BE2C (cell line): ENCODE results near the gene STARD13.
"Not testable (repeated sequence)": the region's sequence is repeated elsewhere in the genome, so short reads cannot be mapped to it uniquely, and the experiment has no call there.

Experiments
- DNase-seq: peaks from one replicate; pipeline ENCODE4 v3.0.0-alpha.2; 2020
- H3K27me3 ChIP-seq: fragments of 250-450 bp; sonication (Bioruptor Pico); 2 replicates; pipeline ENCODE4 v1.5.1; 2020; ENCODE audit warnings: mild to moderate bottlenecking
- H3K36me3 ChIP-seq: fragments of 250-450 bp; sonication (Bioruptor Pico); 2 replicates; pipeline ENCODE4 v1.5.1; 2020; ENCODE audit warnings: mild to moderate bottlenecking
- H3K4me1 ChIP-seq: fragments of 250-450 bp; sonication (Bioruptor Pico); 2 replicates; pipeline ENCODE4 v1.5.1; 2020
- H3K4me3 ChIP-seq: 2 replicates; pipeline ENCODE4 v1.5.1; 2011; ENCODE audit warnings: low read depth, low read length
- H3K9me3 ChIP-seq: fragments of 250-450 bp; sonication (Bioruptor Pico); 2 replicates; pipeline ENCODE4 v1.5.1; 2020
- TF ChIP-seq, protein P1 (sequence below): IDR thresholded peaks from 2 replicates; pipeline ENCODE4 v1.5.1; 2012; ENCODE audit warnings: mild to moderate bottlenecking, low read depth, low read length

STARD13 gene

DNA sequence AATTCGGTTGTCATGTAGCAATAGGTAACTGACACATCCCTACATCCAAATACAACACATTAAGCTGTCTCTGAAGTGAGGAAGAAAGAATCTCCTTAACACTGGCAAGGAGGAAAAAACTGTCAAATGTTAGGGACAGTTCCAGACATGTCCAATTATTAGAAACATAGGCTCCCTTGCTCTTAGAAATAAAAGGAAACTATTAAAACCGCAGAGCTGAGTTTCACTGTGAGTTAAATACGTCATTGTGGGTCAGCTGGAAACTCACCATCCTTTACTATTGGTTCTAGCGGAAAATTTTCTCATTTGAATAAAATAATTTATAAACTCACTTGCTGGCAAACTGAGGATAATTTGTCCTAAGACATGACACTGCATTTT lies 40.7 kb downstream of the STARD13 start:
- Histone ChIP-seq H3K4me1 (peaks cover 12% of the 10 kb centered on the region), H3K9me3 (no peaks in the 10 kb centered on the region), H3K36me3 (no peaks in the 10 kb centered on the region), H3K27me3 (no peaks in the 10 kb centered on the region), H3K4me3 (no peak overlapping the region)
- no peak for DNase-seq
- TF ChIP-seq, protein P1, sequence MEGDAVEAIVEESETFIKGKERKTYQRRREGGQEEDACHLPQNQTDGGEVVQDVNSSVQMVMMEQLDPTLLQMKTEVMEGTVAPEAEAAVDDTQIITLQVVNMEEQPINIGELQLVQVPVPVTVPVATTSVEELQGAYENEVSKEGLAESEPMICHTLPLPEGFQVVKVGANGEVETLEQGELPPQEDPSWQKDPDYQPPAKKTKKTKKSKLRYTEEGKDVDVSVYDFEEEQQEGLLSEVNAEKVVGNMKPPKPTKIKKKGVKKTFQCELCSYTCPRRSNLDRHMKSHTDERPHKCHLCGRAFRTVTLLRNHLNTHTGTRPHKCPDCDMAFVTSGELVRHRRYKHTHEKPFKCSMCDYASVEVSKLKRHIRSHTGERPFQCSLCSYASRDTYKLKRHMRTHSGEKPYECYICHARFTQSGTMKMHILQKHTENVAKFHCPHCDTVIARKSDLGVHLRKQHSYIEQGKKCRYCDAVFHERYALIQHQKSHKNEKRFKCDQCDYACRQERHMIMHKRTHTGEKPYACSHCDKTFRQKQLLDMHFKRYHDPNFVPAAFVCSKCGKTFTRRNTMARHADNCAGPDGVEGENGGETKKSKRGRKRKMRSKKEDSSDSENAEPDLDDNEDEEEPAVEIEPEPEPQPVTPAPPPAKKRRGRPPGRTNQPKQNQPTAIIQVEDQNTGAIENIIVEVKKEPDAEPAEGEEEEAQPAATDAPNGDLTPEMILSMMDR, result no peak

DNA sequence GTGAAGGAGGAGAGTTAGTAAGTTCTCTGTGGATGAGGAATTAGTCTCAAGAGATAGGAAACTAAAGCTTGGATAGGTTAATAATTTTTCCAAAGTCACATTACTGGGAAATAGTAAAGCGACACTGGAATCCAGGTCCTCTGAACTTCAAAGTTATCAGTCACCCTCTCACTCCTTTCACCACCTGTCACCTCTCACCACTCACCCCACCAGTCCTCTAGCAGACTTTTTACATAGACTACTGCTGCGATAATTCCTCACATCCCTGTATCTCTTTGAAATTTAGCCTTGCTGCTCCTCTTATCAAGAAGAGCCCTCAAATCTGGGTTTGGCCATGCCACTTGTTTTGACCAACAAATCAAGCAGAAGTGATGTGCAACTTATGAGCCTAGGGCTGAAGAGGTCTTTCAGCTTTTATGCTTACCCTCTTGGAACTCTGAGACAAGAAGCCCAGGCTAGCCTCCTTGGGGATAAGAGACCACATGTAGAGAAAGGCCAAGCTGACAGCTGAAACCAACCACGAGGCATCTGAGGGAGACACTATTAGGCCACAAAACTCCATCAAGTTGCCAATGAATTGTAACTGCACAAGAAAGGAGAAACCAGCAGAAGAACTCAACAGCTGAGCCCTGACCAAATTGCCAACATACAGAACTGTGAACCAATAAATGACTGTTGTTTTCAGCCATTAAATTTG lies 41.2 kb downstream of the STARD13 start:
- TF ChIP-seq, protein P1, result no peak
- Histone ChIP-seq H3K9me3 (no peaks in the 10 kb centered on the region), H3K4me3 (no peak overlapping the region)

DNA sequence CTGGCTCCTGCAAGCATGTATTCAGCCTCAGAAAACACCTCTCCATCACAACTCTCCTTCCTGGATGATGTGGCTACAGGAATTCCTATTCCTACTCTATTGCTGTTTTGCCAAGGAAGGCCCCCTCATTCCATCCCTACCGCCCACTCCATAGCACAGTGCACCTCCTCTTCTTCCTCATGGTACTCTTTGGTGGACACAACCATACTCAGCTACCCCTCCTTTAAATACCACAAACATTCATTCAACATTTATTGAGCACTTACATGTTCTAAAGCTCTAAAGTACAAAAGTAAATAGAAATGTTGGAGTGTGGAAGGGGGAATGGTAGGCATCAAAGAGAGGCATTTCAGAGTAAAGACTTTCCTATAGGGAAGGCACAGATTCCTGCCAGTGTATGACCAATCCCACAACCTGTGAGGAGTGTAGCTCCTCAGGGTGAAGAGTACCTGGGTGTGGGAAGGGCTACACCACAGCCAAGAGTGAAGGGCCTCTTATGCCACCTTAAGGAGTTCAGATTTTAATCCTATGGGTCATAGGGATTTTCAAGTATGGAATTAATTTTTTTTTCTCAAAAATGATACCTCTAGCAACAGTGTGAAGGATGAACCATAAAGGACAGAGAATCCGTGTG lies 42.5 kb downstream of the STARD13 start:
- TF ChIP-seq, protein P1, result no peak
- no peak overlapping the region for H3K4me3 ChIP-seq
- H3K4me1 ChIP-seq, result peaks cover 12% of the 10 kb centered on the region
- DNase-seq, result no peak
- no peaks in the 10 kb centered on the region for H3K9me3 ChIP-seq
- H3K36me3 ChIP-seq, result no peaks in the 10 kb centered on the region
- no peaks in the 10 kb centered on the region for H3K27me3 ChIP-seq

More for the DNA sequence above, 41.2 kb downstream of the STARD13 start:
- Histone ChIP-seq H3K27me3 (no peaks in the 10 kb centered on the region), H3K36me3 (no peaks in the 10 kb centered on the region), H3K4me1 (peaks cover 12% of the 10 kb centered on the region)
- no peak for DNase-seq

DNA sequence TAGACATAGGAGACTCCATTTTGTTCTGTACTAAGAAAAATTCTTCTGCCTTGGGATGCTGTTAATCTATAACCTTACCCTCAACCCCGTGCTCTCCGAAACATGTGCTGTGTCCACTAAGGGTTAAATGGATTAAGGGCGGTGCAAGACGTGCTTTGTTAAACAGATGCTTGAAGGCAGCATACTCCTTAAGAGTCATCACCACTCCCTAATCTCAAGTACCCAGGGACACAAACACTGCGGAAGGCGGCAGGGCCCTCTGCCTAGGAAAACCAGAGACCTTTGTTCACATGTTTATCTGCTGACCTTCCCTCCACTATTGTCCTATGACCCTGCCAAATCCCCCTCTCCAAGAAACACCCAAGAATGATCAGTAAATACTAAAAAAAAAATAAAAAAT lies 43.2 kb downstream of the STARD13 start:
- H3K27me3 ChIP-seq, H3K36me3 ChIP-seq, H3K9me3 ChIP-seq, H3K4me3 ChIP-seq, DNase-seq: not testable (repeated sequence)
- H3K4me1 ChIP-seq, result peaks cover 12% of the 10 kb centered on the region

DNA sequence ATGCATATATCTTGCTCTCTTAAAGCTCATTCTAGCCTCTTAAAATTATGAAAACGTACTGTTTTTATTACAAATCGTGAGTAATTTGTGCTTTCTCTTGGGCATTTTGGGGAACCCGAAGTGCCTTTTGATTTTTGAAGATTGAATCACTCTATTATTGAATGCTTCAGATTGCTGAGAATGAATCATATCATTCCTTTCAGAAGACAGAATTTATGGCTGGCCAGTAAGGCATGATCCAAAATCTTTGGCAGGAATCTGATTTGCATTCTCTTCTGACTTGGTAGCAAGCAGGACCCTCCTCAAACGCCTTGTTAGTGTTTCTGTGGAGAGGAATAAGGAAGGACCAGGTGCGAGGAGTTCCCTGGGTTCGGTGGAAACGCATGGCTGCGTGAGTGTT lies 49.5 kb downstream of the STARD13 start:
- DNase-seq, result no peak
- Histone ChIP-seq H3K36me3 (no peaks in the 10 kb centered on the region), H3K4me1 (no peaks in the 10 kb centered on the region), H3K9me3 (no peaks in the 10 kb centered on the region), H3K4me3 (no peak overlapping the region), H3K27me3 (no peaks in the 10 kb centered on the region)
- TF ChIP-seq, protein P1, result no peak

DNA sequence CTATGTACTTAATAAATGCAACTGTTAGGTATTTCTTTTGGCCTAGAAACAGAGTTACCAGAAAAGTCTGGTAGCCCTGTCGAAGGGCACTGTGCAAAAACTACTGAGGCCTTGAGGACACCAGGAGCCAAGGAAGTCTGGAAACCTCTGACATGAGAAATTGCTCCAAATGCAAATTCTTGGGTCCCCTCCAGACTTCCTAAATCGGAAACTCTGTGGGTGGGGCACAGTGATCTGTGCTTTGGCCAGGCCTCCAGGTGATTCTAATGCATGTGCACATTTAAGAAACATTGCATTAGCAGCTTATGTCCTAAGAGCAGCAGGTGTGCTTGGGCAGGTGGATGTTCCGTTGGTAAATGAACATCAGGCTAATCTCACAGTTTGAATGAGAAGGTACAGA lies 50.0 kb downstream of the STARD13 start:
- no peak for DNase-seq
- Histone ChIP-seq H3K4me3 (no peak overlapping the region), H3K27me3 (no peaks in the 10 kb centered on the region), H3K9me3 (no peaks in the 10 kb centered on the region), H3K4me1 (peaks cover 1% of the 10 kb centered on the region; the same call in 1 of the 2 replicates), H3K36me3 (no peaks in the 10 kb centered on the region)
- TF ChIP-seq, protein P1, result no peak
